HCT116 (cell line): ENCODE results near the gene OR5B2.

Source experiments
- EZH2 ChIP-seq: fragments of 200-600 bp; sonication (generic); IDR thresholded peaks from 2 replicates; pipeline ENCODE4 v1.6.1; 2017; ENCODE audit warnings: antibody characterized with exemption, mixed run types
- EZH2phosphoT487 ChIP-seq: fragments of 200-600 bp; IDR thresholded peaks from 2 replicates; pipeline ENCODE4 v1.6.1; 2018; ENCODE audit warnings: antibody characterized with exemption, borderline replicate concordance
- POLR2A ChIP-seq: IDR thresholded peaks from 2 replicates; pipeline ENCODE4 v1.7.0; 2011; ENCODE audit warnings: borderline replicate concordance; ENCODE audit not compliant: insufficient read depth, insufficient read length; ENCODE audit errors: extremely low read depth
- POLR2AphosphoS5 ChIP-seq: IDR thresholded peaks from 2 replicates; pipeline ENCODE4 v1.6.1; 2011; ENCODE audit warnings: mild to moderate bottlenecking, low read depth, low read length, moderate library complexity
- RAD21 ChIP-seq: IDR thresholded peaks from 2 replicates; pipeline ENCODE4 v1.6.1; 2012; ENCODE audit warnings: low read depth, mild to moderate bottlenecking
- SIN3A ChIP-seq: IDR thresholded peaks from 2 replicates; pipeline ENCODE4 v1.6.1; 2012; ENCODE audit warnings: low read depth
- TCF7L2 ChIP-seq: IDR thresholded peaks from 2 replicates; pipeline ENCODE4 v1.7.0; 2011; ENCODE audit warnings: borderline replicate concordance, inconsistent platforms; ENCODE audit not compliant: insufficient read depth, insufficient read length; ENCODE audit errors: extremely low read depth
- YY1 ChIP-seq: IDR thresholded peaks from 2 replicates; pipeline ENCODE4 v1.6.1; 2011; ENCODE audit warnings: low read length, low read depth, moderate library complexity, mild to moderate bottlenecking; ENCODE audit not compliant: insufficient replicate concordance; ENCODE audit errors: extremely low read depth
- ZNF274 ChIP-seq: fragments of 200-500 bp; sonication (Bioruptor generic); IDR thresholded peaks from 2 replicates; pipeline ENCODE4 v1.6.1; 2014; ENCODE audit warnings: mild to moderate bottlenecking, low read depth, low read length, inconsistent platforms
- TF ChIP-seq, protein P1 (sequence below): IDR thresholded peaks from 2 replicates; pipeline ENCODE4 v1.6.1; 2012
- TF ChIP-seq, protein P2 (sequence below), 3 experiments: fragments of 200-600 bp in 1 of 3; sonication (generic) in 1 of 3; IDR thresholded peaks in 2 of 3; conservative IDR thresholded peaks in 1 of 3; 2 replicates each; pipeline ENCODE4 v1.5.1; 2012 to 2017; ENCODE audit warnings: low read depth in 2 of 3, low read length in 2 of 3, antibody characterized with exemption in 1 of 3, borderline replicate concordance in 1 of 3, control low read depth in 1 of 3, mild to moderate bottlenecking in 1 of 3, mixed read lengths in 1 of 3, mixed run types in 1 of 3, moderate library complexity in 1 of 3; ENCODE audit not compliant: insufficient read depth in 1 of 3
- TF ChIP-seq, protein P3 (sequence below): IDR thresholded peaks from 2 replicates; pipeline ENCODE4 v1.6.1; 2012
- TF ChIP-seq, protein P4 (sequence below): IDR thresholded peaks from 2 replicates; pipeline ENCODE4 v1.6.1; 2012; ENCODE audit warnings: low read depth

DNA sequence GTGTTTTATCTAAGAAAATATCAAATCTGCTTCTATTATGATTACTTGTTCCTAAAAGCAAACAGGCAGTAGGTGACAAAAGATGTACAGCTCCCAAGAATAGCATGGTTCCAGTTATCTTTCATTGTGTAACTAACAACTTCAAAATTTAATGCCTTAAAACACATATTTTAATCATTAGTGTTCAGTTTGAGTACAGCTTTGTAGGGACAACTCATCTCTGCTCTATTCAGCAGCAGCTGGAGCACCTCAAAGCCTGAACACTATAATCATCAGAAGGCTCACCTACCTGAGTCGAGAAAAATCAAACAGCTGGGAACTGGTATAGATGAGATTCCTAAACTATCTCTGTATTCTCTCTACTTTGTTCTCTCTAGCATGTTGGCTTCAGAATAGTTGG, 38.4 kb upstream of the OR5B2 start:
- TF ChIP-seq RAD21 (no peak), POLR2AphosphoS5 (no peak), ZNF274 (no peak), YY1 (no peak), EZH2 (no peak), SIN3A (no peak), POLR2A (no peak), EZH2phosphoT487 (no peak), TCF7L2 (no peak)
- TF ChIP-seq, protein P1, sequence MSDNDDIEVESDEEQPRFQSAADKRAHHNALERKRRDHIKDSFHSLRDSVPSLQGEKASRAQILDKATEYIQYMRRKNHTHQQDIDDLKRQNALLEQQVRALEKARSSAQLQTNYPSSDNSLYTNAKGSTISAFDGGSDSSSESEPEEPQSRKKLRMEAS: no peak
- TF ChIP-seq, protein P2, sequence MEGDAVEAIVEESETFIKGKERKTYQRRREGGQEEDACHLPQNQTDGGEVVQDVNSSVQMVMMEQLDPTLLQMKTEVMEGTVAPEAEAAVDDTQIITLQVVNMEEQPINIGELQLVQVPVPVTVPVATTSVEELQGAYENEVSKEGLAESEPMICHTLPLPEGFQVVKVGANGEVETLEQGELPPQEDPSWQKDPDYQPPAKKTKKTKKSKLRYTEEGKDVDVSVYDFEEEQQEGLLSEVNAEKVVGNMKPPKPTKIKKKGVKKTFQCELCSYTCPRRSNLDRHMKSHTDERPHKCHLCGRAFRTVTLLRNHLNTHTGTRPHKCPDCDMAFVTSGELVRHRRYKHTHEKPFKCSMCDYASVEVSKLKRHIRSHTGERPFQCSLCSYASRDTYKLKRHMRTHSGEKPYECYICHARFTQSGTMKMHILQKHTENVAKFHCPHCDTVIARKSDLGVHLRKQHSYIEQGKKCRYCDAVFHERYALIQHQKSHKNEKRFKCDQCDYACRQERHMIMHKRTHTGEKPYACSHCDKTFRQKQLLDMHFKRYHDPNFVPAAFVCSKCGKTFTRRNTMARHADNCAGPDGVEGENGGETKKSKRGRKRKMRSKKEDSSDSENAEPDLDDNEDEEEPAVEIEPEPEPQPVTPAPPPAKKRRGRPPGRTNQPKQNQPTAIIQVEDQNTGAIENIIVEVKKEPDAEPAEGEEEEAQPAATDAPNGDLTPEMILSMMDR (IDR thresholded peaks at IDR 0.05 in 2 of 3, conservative IDR thresholded peaks at IDR 0.05 in 1 of 3; ENCODE audit: borderline replicate concordance in 1 of 3, insufficient read depth in 1 of 3, low read depth in 2 of 3, low read length in 2 of 3): no peak
- TF ChIP-seq, protein P3, sequence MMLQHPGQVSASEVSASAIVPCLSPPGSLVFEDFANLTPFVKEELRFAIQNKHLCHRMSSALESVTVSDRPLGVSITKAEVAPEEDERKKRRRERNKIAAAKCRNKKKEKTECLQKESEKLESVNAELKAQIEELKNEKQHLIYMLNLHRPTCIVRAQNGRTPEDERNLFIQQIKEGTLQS: no peak
- TF ChIP-seq, protein P4, sequence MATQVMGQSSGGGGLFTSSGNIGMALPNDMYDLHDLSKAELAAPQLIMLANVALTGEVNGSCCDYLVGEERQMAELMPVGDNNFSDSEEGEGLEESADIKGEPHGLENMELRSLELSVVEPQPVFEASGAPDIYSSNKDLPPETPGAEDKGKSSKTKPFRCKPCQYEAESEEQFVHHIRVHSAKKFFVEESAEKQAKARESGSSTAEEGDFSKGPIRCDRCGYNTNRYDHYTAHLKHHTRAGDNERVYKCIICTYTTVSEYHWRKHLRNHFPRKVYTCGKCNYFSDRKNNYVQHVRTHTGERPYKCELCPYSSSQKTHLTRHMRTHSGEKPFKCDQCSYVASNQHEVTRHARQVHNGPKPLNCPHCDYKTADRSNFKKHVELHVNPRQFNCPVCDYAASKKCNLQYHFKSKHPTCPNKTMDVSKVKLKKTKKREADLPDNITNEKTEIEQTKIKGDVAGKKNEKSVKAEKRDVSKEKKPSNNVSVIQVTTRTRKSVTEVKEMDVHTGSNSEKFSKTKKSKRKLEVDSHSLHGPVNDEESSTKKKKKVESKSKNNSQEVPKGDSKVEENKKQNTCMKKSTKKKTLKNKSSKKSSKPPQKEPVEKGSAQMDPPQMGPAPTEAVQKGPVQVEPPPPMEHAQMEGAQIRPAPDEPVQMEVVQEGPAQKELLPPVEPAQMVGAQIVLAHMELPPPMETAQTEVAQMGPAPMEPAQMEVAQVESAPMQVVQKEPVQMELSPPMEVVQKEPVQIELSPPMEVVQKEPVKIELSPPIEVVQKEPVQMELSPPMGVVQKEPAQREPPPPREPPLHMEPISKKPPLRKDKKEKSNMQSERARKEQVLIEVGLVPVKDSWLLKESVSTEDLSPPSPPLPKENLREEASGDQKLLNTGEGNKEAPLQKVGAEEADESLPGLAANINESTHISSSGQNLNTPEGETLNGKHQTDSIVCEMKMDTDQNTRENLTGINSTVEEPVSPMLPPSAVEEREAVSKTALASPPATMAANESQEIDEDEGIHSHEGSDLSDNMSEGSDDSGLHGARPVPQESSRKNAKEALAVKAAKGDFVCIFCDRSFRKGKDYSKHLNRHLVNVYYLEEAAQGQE: no peak
